Measurements from ENCODE around the gene SMIM15.

- TF ChIP-seq POLR2A (IDR thresholded peaks at IDR 0.05), result no peak
- no peak for TF ChIP-seq CTCF (IDR thresholded peaks at IDR 0.05)
These were observed 14.8 kb upstream of the SMIM15 start for GRCh38 chr5:61177070-61177469.
